Activated T-helper 17 cell treated with anti-CD3 and anti-CD28 coated beads, Interleukin-2, amount 50 U/mL, for 72 hours (primary cell): Measurements from ENCODE around the gene FYN. TPM values are rescaled to one million over a fixed set of nuclear protein-coding genes. Genes with fewer than 3 reads are reported as not detected.
A peak's percentile ranks its signal among the peaks of the same experiment; 100 is the strongest.
"Not testable (repeated sequence)": the region's sequence is repeated elsewhere in the genome, so short reads cannot be mapped to it uniquely, and the experiment has no call there.

ENCODE experiments used
- ATAC-seq: fragments of 150-1000 bp; cut with Tn5 transposase; replicated peaks from 2 replicates; pipeline ENCODE4 v1.10.0; 2021; ENCODE audit warnings: mild to moderate bottlenecking, moderate library complexity
- H3K27ac Mint-ChIP-seq: one replicate; pipeline ENCODE4 v1.8.0; 2022; ENCODE audit warnings: mixed read lengths
- H3K27me3 Mint-ChIP-seq: one replicate; pipeline ENCODE4 v1.8.0; 2022; ENCODE audit warnings: mixed read lengths
- H3K36me3 Mint-ChIP-seq: one replicate; pipeline ENCODE4 v1.8.0; 2022; ENCODE audit warnings: low read depth, mild to moderate bottlenecking, mixed read lengths
- H3K4me1 Mint-ChIP-seq: one replicate; pipeline ENCODE4 v1.8.0; 2022; ENCODE audit warnings: mixed read lengths
- H3K4me3 Mint-ChIP-seq: one replicate; pipeline ENCODE4 v1.8.0; 2022; ENCODE audit warnings: mild to moderate bottlenecking, mixed read lengths
- H3K9me3 Mint-ChIP-seq: one replicate; pipeline ENCODE4 v1.8.0; 2022; ENCODE audit warnings: mixed read lengths
- total RNA-seq, 2 donors: library from RNA; stranded (reverse); gene quantifications; one replicate each; pipeline ENCODE4 v1.2.3, GENCODE V29; 2022

The FYN gene
- total RNA-seq, 2 donors from 2014 or later: 139 to 326 TPM

DNA sequence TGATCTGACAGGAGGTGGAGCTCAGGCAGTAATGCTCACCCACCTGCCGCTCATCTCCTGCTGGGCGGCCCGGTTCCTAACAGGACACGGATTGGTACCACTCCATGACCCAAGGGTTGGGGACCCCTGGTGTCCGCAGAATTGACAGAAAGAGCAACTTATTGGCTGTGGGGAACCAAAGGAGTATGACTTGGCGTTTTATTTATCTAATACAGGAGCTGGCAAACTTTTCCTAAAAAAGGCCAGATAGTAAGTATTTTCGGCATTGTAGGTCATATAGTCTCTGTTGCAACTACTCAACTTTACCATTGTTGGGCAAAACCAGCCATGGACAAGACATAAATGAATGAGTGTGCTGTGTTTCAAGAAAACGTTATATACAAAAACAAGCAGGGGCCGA, 223.2 kb downstream of the FYN start:
- ATAC-seq: no peak
- Mint-ChIP-seq H3K27me3 (no peaks in the 10 kb centered on the region), H3K9me3 (no peaks in the 10 kb centered on the region), H3K4me1 (no peaks in the 10 kb centered on the region), H3K4me3 (no peak overlapping the region), H3K36me3 (no peaks in the 10 kb centered on the region), H3K27ac (no peak overlapping the region)

DNA sequence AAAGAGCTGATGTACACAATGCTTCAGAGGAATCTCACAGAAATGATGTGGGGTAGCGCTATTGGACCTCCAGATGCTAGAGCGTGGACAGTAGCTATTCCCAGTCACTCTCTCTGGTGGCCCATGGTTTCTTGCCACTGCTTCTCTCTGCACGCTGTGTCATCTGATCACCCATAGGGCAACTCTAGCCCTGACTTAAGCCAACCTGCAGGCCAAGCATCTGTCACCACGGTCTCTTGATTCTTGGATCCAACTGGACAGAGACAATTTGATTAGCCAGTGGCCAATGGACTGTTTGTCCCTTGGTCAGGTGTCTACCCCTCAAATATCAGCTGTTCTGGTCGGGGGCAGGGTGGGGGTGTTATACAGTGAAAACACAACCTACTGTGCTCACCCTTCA, 225.2 kb downstream of the FYN start:
- no peaks in the 10 kb centered on the region for H3K27me3 Mint-ChIP-seq
- H3K9me3 Mint-ChIP-seq: no peaks in the 10 kb centered on the region
- H3K27ac Mint-ChIP-seq: no peak overlapping the region
- no peaks in the 10 kb centered on the region for H3K4me1 Mint-ChIP-seq
- ATAC-seq: no peak
- no peaks in the 10 kb centered on the region for H3K36me3 Mint-ChIP-seq
- H3K4me3 Mint-ChIP-seq: no peak overlapping the region

DNA sequence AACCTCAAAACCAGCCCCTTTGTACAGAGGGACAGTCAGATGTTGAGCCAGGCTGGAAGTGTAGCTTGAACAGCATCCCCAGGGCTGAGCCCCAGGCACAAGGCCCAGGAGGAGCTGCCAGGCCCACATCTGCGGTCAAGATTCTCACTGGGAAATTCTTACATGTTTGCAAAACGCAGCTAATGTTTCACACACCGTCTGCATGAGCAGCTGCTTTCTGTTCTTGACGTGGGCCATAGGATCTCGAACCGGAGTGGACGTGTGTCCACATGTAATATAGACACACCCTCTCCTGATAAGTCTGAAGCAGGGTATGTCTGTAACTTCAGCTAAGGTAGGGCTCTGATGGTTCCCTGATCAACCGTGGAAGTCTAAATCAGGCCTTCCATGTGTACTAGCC, 226.3 kb downstream of the FYN start:
- no peak for ATAC-seq
- Mint-ChIP-seq H3K4me1 (no peaks in the 10 kb centered on the region), H3K4me3 (no peak overlapping the region), H3K9me3 (no peaks in the 10 kb centered on the region), H3K27ac (no peak overlapping the region), H3K27me3 (no peaks in the 10 kb centered on the region), H3K36me3 (no peaks in the 10 kb centered on the region)

DNA sequence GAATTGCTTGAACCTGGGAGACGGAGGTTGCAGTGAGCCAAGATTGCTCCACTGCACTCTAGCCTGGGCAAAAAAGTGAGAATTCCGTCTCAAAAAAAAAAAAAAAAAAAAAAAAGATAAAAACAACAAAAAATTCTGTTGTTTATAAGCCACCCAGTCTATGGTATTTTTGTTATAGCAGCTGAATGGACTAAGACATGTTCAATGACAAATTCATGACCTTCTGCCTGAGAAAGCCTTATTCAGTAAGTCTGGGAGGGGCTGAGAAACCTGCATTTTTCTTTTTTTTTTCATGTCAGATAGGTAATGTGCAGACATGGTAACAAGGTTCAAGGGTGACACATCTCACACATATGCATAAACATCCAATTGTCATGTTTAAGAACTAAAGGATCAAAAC, 227.2 kb downstream of the FYN start:
- Mint-ChIP-seq H3K36me3 (no peaks in the 10 kb centered on the region), H3K27ac (no peak overlapping the region)
- no peak for ATAC-seq

DNA sequence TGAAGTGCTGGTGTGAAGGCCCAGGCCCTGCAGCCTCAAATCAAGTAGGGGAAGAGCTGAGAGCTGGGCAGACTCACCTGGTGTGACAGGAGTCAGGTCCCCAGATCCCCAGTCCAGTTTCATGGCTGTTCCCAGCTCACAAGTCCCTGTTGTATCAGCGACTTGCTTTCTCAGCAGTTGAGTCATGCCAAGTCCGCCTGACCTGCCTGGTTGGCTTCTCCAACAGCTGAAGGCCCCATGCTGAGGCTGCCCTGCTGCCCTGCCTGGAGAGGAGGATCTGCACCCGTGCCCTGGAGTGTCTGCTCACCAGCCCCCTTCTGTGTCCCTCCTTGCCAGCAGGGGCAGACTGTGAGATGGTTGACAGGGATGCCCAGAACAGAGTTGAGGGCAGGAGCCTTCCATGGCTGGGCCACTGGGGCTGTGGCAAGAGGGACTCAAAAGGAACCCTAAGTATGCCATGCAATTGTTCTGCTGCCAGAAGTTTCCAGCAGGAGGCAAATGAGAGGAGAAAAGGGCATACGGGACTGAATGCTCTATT, 228.3 kb downstream of the FYN start:
- H3K27ac Mint-ChIP-seq: no peak overlapping the region
- no peaks in the 10 kb centered on the region for H3K4me1 Mint-ChIP-seq
- no peaks in the 10 kb centered on the region for H3K9me3 Mint-ChIP-seq
- H3K36me3 Mint-ChIP-seq: no peaks in the 10 kb centered on the region
- H3K4me3 Mint-ChIP-seq: no peak overlapping the region
- no peaks in the 10 kb centered on the region for H3K27me3 Mint-ChIP-seq
- no peak for ATAC-seq

More for the DNA sequence above, 227.2 kb downstream of the FYN start:
- Mint-ChIP-seq H3K4me1 (no peaks in the 10 kb centered on the region), H3K4me3 (no peak overlapping the region), H3K27me3 (no peaks in the 10 kb centered on the region), H3K9me3 (no peaks in the 10 kb centered on the region)

DNA sequence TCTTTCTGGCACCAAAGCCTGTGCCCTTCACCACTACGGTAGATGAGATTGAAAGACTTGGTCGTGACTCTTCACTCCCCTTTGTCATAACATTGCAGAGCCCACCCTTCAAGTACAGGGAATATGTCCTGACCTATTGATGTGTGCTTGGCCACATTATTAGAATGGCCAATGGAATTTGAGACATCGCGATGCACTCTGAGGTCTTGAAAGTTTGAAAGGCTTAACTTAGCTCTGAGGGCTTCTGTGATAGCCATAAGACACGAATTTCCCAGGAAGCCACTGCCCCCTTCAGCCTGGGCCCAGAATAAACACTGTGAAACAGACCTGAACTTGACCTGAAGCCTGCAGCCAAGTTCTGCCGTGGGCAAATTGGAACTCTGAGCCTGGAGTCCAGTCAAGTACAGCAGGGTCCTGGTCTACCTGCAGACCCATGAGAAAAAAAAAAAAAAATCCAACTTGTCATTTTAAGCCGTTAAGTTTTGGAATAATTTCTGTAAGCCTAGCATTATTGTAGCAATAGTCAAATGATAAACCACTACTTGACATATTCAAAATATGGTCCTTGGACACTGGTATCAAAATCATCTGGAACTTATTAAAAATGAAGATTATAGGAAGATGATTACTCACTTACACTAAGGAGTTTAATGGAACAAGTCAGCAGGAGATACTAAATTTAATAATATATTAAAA, 230.6 kb downstream of the FYN start:
- no peak overlapping the region for H3K27ac Mint-ChIP-seq

DNA sequence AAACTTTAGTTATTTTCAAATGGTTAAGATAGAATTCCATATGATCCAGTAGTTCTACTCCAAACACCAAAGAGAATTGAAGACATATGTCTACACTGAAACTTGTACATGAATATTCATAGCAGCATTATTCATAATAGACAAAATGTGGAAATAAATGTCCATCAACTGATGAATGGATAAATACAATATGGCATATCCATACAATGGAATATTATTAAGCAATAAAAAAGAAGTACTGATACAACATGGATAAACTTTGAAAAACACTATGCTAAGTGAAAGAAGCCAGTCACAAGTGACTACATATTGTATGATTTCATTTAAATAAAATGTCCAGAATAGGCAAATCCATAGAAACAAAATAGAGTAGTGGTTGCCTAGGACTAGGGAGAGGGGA, 234.0 kb downstream of the FYN start:
- H3K36me3 Mint-ChIP-seq: no peaks in the 10 kb centered on the region
- H3K27ac Mint-ChIP-seq: no peak overlapping the region

More for the DNA sequence above, 230.6 kb downstream of the FYN start:
- peak; percentile 68 for ATAC-seq
- Mint-ChIP-seq H3K4me1 (no peaks in the 10 kb centered on the region), H3K4me3 (no peak overlapping the region), H3K9me3 (no peaks in the 10 kb centered on the region), H3K36me3 (no peaks in the 10 kb centered on the region), H3K27me3 (no peaks in the 10 kb centered on the region)

DNA sequence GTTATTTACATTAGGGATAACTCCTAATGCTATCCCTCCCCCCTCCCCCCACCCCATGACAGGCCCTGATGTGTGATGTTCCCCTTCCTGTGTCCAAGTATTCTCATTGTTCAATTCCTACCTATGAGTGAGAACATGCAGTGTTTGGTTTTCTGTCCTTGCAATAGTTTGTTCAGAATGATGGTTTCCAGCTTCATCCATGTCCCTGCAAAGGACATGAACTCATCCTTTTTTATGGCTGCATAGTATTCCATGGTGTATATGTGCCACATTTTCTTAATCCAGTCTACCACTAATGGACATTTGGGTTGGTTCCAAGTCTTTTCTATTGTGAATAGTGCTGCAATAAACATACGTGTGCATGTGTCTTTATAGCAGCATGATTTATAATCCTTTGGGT, 238.3 kb downstream of the FYN start:
- H3K9me3 Mint-ChIP-seq, H3K36me3 Mint-ChIP-seq, H3K4me3 Mint-ChIP-seq, H3K27ac Mint-ChIP-seq, H3K4me1 Mint-ChIP-seq, ATAC-seq, H3K27me3 Mint-ChIP-seq: not testable (repeated sequence)

More for the DNA sequence above, 234.0 kb downstream of the FYN start:
- ATAC-seq: no peak
- no peaks in the 10 kb centered on the region for H3K27me3 Mint-ChIP-seq
- no peak overlapping the region for H3K4me3 Mint-ChIP-seq
- H3K4me1 Mint-ChIP-seq: no peaks in the 10 kb centered on the region
- H3K9me3 Mint-ChIP-seq: no peaks in the 10 kb centered on the region

DNA sequence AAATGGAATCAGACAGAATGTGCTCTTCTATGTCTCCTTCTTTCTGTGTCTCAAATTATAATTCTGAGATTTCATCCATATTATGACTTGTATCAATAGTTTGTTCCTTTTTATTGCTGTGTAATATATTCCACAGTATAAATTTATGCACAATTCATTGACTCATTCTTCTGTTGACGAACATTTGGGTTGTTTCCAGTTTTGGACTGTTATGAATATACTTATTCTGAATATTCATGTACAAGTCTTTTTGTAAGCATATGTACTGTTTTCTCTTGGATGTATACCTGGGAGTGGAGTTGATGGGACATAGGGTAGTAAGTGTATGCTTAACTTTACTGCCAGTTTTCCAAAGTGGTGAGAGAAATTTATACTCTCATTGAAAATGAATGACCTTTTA, 239.4 kb downstream of the FYN start:
- H3K4me1 Mint-ChIP-seq: no peaks in the 10 kb centered on the region
- H3K27me3 Mint-ChIP-seq: no peaks in the 10 kb centered on the region
- H3K27ac Mint-ChIP-seq: no peak overlapping the region
- no peak overlapping the region for H3K4me3 Mint-ChIP-seq
- ATAC-seq: no peak
- peaks cover 3% of the 10 kb centered on the region for H3K9me3 Mint-ChIP-seq
- H3K36me3 Mint-ChIP-seq: no peaks in the 10 kb centered on the region

DNA sequence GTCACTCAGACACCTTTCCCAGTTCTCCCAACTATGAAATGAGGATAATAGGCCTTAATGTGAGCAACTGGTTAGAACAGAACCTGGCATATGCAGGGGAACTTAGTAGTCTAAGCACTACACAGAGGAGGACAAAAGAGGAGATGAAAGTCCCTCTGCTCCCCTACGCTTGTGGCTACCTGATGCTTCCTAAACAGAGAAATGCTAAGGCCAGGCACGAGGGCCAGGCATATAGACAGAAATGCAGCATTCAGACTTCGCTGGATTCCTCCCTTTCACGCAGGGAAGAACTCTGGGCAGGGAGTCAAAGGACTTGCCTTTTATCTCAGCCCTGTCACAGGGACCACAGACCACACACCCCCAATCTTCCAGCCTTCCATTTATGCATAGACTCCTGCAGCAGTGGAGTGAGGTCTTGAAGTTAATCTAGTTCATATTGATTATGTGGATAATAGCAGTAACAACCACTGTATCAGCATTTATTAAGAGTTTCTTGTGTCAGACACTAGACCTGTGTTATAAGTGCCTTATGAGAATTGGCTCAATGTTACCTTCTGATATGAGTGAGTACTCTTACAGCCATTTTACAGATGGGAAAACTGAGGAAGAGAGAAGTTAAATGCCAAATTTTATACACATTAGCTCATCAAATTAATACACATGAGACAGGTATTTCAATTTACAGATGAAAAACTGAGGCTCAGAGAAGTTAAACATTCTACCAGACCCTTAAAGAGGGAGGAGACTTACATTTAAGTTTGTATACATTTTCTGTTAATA, 240.6 kb downstream of the FYN start:
- H3K9me3 Mint-ChIP-seq: peaks cover 3% of the 10 kb centered on the region
- H3K36me3 Mint-ChIP-seq: no peaks in the 10 kb centered on the region
- ATAC-seq: no peak
- no peaks in the 10 kb centered on the region for H3K27me3 Mint-ChIP-seq
- no peak overlapping the region for H3K27ac Mint-ChIP-seq
- H3K4me3 Mint-ChIP-seq: no peak overlapping the region
- no peaks in the 10 kb centered on the region for H3K4me1 Mint-ChIP-seq

DNA sequence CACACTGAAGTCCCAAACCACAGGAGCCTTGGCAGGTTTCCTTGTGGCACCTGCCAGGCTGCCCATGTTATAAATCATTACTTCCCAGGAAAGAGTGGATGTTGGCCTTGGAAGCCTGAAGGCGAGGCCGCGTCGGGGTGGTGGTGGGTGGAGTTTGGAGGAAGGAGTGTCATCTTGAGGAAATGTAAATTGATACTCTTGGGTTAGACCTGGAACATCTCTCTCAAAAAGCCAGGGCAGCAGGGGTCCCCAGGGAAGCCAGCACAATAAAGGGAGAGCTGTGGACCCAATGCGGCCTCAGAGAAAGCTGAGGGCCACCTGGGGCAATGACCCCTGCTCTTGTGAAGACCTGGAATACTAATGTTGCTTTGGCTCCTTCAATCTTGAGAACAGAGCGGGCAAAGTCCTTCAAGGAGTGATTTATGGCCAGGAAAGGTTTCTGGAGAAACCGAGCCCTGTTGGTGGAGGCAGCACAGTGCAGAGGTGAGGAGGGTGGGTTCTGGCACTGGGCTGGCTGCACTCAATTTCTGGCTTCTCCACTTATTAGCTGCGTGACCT, 241.3 kb downstream of the FYN start:
- no peak for ATAC-seq
- Mint-ChIP-seq H3K27ac (no peak overlapping the region), H3K4me1 (no peaks in the 10 kb centered on the region), H3K36me3 (no peaks in the 10 kb centered on the region), H3K27me3 (no peaks in the 10 kb centered on the region), H3K4me3 (no peak overlapping the region), H3K9me3 (peaks cover 3% of the 10 kb centered on the region)

DNA sequence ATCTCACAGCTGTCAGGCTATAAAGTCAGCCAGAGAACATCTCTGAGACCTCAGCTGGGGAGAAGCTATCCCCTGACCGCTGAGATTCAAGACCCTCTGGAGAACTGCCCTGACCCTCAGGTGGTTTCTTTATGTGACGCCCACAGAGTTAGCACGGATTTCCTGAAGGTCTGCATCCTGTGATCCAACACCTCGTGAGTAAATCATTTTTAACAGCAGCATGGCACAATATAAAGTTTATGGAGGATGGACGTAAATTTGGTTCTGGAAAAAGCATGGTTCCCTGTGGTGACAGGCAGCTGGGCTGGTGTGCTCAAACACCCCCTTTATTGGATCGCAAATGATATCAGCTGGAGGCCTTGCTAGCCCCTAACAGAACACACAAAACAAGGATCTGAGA, 242.2 kb downstream of the FYN start:
- H3K36me3 Mint-ChIP-seq: no peaks in the 10 kb centered on the region
- no peak for ATAC-seq
- H3K27ac Mint-ChIP-seq: no peak overlapping the region
- H3K27me3 Mint-ChIP-seq: no peaks in the 10 kb centered on the region
- no peaks in the 10 kb centered on the region for H3K4me1 Mint-ChIP-seq
- peaks cover 3% of the 10 kb centered on the region for H3K9me3 Mint-ChIP-seq
- no peak overlapping the region for H3K4me3 Mint-ChIP-seq

DNA sequence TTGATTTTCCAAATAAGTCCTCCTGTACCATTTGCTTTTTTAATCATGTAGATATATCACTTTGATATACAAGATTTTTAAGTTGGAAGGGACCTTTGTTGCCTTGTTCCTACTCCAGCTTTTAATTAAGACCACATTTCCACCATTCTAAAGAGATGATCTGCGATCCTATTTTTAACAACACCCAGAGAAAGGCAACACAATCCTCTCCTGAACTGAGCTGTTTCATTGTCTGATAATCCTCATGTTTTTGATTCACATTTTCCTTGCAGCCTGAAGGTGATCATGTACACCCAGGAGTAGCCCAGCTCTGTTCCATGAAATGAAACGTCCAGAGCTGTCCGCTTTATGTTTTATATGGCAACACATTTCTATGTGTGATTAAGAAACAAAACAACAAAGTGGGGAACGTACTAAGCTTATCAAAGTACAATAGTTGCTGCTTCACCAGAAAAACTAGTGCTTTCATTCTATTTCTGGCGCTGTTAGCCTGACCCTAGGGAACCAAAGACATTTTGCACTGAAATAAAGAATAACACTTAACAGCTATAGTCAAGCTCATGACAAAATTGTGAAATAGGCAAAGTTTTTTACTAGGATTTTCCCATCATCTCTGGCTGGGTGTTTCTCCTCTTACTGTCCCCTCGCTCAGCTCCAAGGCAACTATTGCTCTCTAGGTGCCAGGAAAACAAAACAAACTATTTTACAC, 245.0 kb downstream of the FYN start:
- no peak for ATAC-seq
- Mint-ChIP-seq H3K4me1 (no peaks in the 10 kb centered on the region), H3K27ac (no peak overlapping the region), H3K9me3 (peaks cover 3% of the 10 kb centered on the region), H3K4me3 (no peak overlapping the region), H3K27me3 (no peaks in the 10 kb centered on the region), H3K36me3 (no peaks in the 10 kb centered on the region)

DNA sequence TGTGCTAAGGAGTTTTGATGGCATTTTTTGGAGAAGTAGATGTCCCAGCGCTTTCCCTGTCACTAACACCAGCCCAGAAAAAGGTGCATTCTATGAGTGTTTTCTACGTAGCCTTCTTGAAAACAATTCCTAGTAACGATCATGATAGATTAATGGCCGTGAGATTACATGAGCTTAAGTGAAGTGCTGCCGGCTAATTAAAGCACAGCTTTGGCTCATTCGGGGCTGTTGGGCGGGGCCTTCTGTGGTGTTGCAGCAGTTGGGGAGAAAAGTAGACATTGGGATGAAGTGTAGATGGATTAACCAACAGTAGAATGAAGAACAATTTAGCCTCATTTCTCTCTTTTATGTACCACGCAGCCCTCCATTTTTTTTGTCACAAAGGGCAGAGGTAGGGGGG, 246.8 kb downstream of the FYN start:
- Mint-ChIP-seq H3K9me3 (peaks cover 3% of the 10 kb centered on the region), H3K27ac (no peak overlapping the region), H3K4me3 (no peak overlapping the region), H3K36me3 (no peaks in the 10 kb centered on the region), H3K4me1 (no peaks in the 10 kb centered on the region), H3K27me3 (no peaks in the 10 kb centered on the region)
- ATAC-seq: no peak
